Lung (tissue), 12 donors: ENCODE data around the gene RGS19. TPM values are rescaled to one million over a fixed set of nuclear protein-coding genes. Genes with fewer than 3 reads are reported as not detected.
A peak's percentile ranks its signal among the peaks of the same experiment; 100 is the strongest.

Experiments used
- ATAC-seq: fragments of 200-7000 bp; cut with Tn5 transposase; one replicate; pipeline ENCODE4 v1.9.1; 2020; ENCODE audit warnings: moderate number of reproducible peaks; ENCODE audit not compliant: insufficient read depth, low FRiP score
- DNase-seq, 3 donors: peaks; one replicate each; pipeline ENCODE4 v3.0.0-alpha.2; 2013 to 2017
- H3K27ac ChIP-seq, 2 donors: one replicate each; pipeline ENCODE4 v1.5.1; 2013; ENCODE audit warnings: mild to moderate bottlenecking in 2 of 2, moderate library complexity in 2 of 2, control low read depth in 1 of 2, inconsistent platforms in 1 of 2, low read depth in 1 of 2, low read length in 1 of 2
- H3K27me3 ChIP-seq, 3 donors: one replicate each; pipeline ENCODE4 v1.5.1; 2013; ENCODE audit warnings: low read length in 2 of 3; ENCODE audit not compliant: control insufficient read depth in 3 of 3, insufficient read depth in 3 of 3
- H3K36me3 ChIP-seq, 4 donors: one replicate each; pipeline ENCODE4 v1.5.1; 2013; ENCODE audit warnings: low read length in 4 of 4, mild to moderate bottlenecking in 1 of 4, moderate library complexity in 1 of 4; ENCODE audit not compliant: control insufficient read depth in 4 of 4, insufficient read depth in 4 of 4
- H3K4me1 ChIP-seq, 5 donors: one replicate each; pipeline ENCODE4 v1.5.1; 2013; ENCODE audit warnings: low read length in 5 of 5, mild to moderate bottlenecking in 2 of 5, moderate library complexity in 1 of 5; ENCODE audit not compliant: control insufficient read depth in 5 of 5, insufficient read depth in 5 of 5
- H3K4me3 ChIP-seq: one replicate; pipeline ENCODE4 v1.5.1; 2013; ENCODE audit warnings: mild to moderate bottlenecking, control low read depth, moderate library complexity
- H3K9ac ChIP-seq, 2 donors: one replicate each; pipeline ENCODE4 v1.5.1; 2013; ENCODE audit warnings: low read length in 2 of 2, control low read depth in 1 of 2; ENCODE audit not compliant: insufficient read depth in 1 of 2
- H3K9me3 ChIP-seq, 4 donors: one replicate each; pipeline ENCODE4 v1.5.1; 2013; ENCODE audit warnings: low read length in 3 of 4, mild to moderate bottlenecking in 1 of 4, moderate library complexity in 1 of 4; ENCODE audit not compliant: control insufficient read depth in 4 of 4, insufficient read depth in 3 of 4
- CTCF ChIP-seq: IDR thresholded peaks from 2 replicates; pipeline ENCODE4 v1.5.1; 2012; ENCODE audit warnings: mild to moderate bottlenecking; ENCODE audit errors: control extremely low read depth, extremely low read depth
- whole genome bisulfite sequencing, 2 donors: extraction: QIAGEN DNeasy Blood & Tissue Kit; methylation state at CpG; one replicate each; pipeline ENCODE4 v1.1.7; 2013; 5-methylcytosine and 5-hydroxymethylcytosine counted together
- polyA plus RNA-seq, 2 donors: library from polyadenylated mRNA; stranded (reverse); fragments of 200-250 nt; gene quantifications; one replicate each; pipeline ENCODE4 v1.2.1, GENCODE V29; 2013
- total RNA-seq, 2 donors: library from RNA; depleted of rRNA in 1 of 2; stranded (reverse); fragments of >200 nt in 1 of 2; gene quantifications; one replicate each; pipeline ENCODE4 v1.2.1, GENCODE V29; 2014 to 2021
- donor health status: control.
- donor health status: control.
- donor health status: Bipolar disorder and iron deficiency.
- donor health status: healthy.
- donor health status: DM: yes; HTN: yes; CAD: no.

Gene RGS19
- total and polyA plus RNA-seq, 4 donors = 15.1 to 99.0 (median 35.1) TPM

- Histone ChIP-seq H3K4me1 (peaks cover 7 to 17% (median 9%) of the 10 kb centered on the region in 5 donors), H3K9me3 (no peaks in the 10 kb centered on the region), H3K27ac (peak overlapping the region; percentile 21 to 68), H3K27me3 (no peaks in the 10 kb centered on the region), H3K4me3 (peak overlapping the region; percentile 72), H3K9ac (peak overlapping the region; percentile 25 to 55), H3K36me3 (no peaks in the 10 kb centered on the region)
- no peak for ATAC-seq
- 2% methylated on average over 45 to 51 of the region's 51 CpGs for WGBS, 2 donors
- no peak for DNase-seq
- TF ChIP-seq CTCF = no peak
Observed at GRCh38 chr20:64063389-64064144, 15.8 kb downstream of the RGS19 start.

- no peaks in the 10 kb centered on the region for H3K27me3 ChIP-seq
- H3K9ac ChIP-seq = peak within 1 kb of the TSS; percentile 73 to 80
- no peak for TF ChIP-seq CTCF
- peak within 1 kb of the TSS; percentile 68 to 94 for H3K27ac ChIP-seq
- 7 to 10% methylated on average over 59 to 85 of the region's 85 CpGs for whole genome bisulfite sequencing, 2 donors
- ATAC-seq (peak; percentile 98), DNase-seq (peak; percentile 98 to 99 (median 98))
- no peaks in the 10 kb centered on the region for H3K36me3 ChIP-seq
- peak within 1 kb of the TSS; percentile 72 for H3K4me3 ChIP-seq
- H3K4me1 ChIP-seq = peaks cover 7 to 17% (median 13%) of the 10 kb centered on the region in 5 donors
- no peaks in the 10 kb centered on the region for H3K9me3 ChIP-seq
Observed at GRCh38 chr20:64062596-64063388, 16.5 kb downstream of the RGS19 start, which contains the start of gene TCEA2. Gene TCEA2 (plus strand): TSS chr20:64063198. CDS start chr20:64063313, 115 bp downstream.

- Histone ChIP-seq H3K9me3 (no peaks in the 10 kb centered on the region), H3K36me3 (no peaks in the 10 kb centered on the region), H3K9ac (peak overlapping the region in 1 of 2 donors; percentile 80), H3K4me1 (peaks cover 7 to 22% (median 13%) of the 10 kb centered on the region in 5 donors), H3K27ac (peak overlapping the region; percentile 68 to 94), H3K4me3 (no peak overlapping the region), H3K27me3 (no peaks in the 10 kb centered on the region)
- WGBS, 2 donors = 65 to 66% methylated on average over 5 of the region's 5 CpGs
- ATAC-seq (no peak), DNase-seq (no peak)
- no peak for TF ChIP-seq CTCF
Observed at GRCh38 chr20:64062276-64062595, 17.1 kb downstream of the RGS19 start.
